Activated CD8-positive, alpha-beta memory T cell treated with anti-CD3 and anti-CD28 coated beads, Interleukin-2, amount 50 U/mL, for 48 hours (primary cell): ENCODE data around the gene LDLRAD1.
"Not testable (repeated sequence)": the region's sequence is repeated elsewhere in the genome, so short reads cannot be mapped to it uniquely, and the experiment has no call there.

Experiments used
- DNase-seq: peaks from one replicate; pipeline ENCODE4 v3.0.0-alpha.2; 2020

Gene LDLRAD1

GRCh38 chr1:53992085-53992874 lies 25.7 kb downstream of the LDLRAD1 start:
- DNase-seq = no peak

- DNase-seq = no peak
Measured at GRCh38 chr1:53987880-53988279, 30.1 kb downstream of the LDLRAD1 start.

GRCh38 chr1:53986458-53986857 lies 31.5 kb downstream of the LDLRAD1 start:
- DNase-seq = no peak

- no peak for DNase-seq
Measured at GRCh38 chr1:53984726-53985125, 33.3 kb downstream of the LDLRAD1 start.

GRCh38 chr1:53982763-53983104 lies 35.3 kb downstream of the LDLRAD1 start:
- no peak for DNase-seq

- DNase-seq = no peak
Measured at GRCh38 chr1:53982034-53982762, 35.8 kb downstream of the LDLRAD1 start.

GRCh38 chr1:53981220-53981619 lies 36.8 kb downstream of the LDLRAD1 start:
- DNase-seq = no peak

- no peak for DNase-seq
Measured at GRCh38 chr1:53979712-53980450, 38.1 kb downstream of the LDLRAD1 start.

- DNase-seq = no peak
Measured at GRCh38 chr1:53975861-53976260, 42.1 kb downstream of the LDLRAD1 start.

GRCh38 chr1:53971718-53972117 lies 46.3 kb downstream of the LDLRAD1 start:
- no peak for DNase-seq

- not testable (repeated sequence) for DNase-seq
Measured at GRCh38 chr1:53969323-53969722, 48.7 kb downstream of the LDLRAD1 start.

GRCh38 chr1:53968125-53968513 lies 49.9 kb downstream of the LDLRAD1 start:
- DNase-seq = no peak

- DNase-seq = no peak
Measured at GRCh38 chr1:53967409-53968124, 50.4 kb downstream of the LDLRAD1 start.

GRCh38 chr1:53966794-53967193 lies 51.2 kb downstream of the LDLRAD1 start:
- DNase-seq = no peak

- no peak for DNase-seq
Measured at GRCh38 chr1:53964109-53964508, 53.9 kb downstream of the LDLRAD1 start.

- no peak for DNase-seq
Measured at GRCh38 chr1:53963460-53963859, 54.5 kb downstream of the LDLRAD1 start.

GRCh38 chr1:53962395-53962794 lies 55.6 kb downstream of the LDLRAD1 start:
- no peak for DNase-seq

GRCh38 chr1:53959664-53960250 lies 58.2 kb downstream of the LDLRAD1 start:
- no peak for DNase-seq
